Smooth muscle cell (in vitro differentiated cells): ENCODE data around the gene GABRB2. TPM values are rescaled to one million over a fixed set of nuclear protein-coding genes. Genes with fewer than 3 reads are reported as not detected.

ENCODE experiments used
- DNase-seq: peaks from one replicate; lab custom pipeline; 2025; ENCODE audit not compliant: unreplicated experiment; lab: John Stamatoyannopoulos, UW
- H2AFZ ChIP-seq: fragments of 200-600 bp; sonication (generic); 2 replicates; pipeline ENCODE4 v1.6.0; 2016; ENCODE audit warnings: antibody characterized with exemption, low read depth, mild to moderate bottlenecking
- H3F3A ChIP-seq: fragments of 200-600 bp; sonication (generic); 2 replicates; pipeline ENCODE4 v1.6.0; 2017; ENCODE audit warnings: antibody characterized with exemption, low read depth
- H3K27ac ChIP-seq: fragments of 200-600 bp; sonication (generic); 2 replicates; pipeline ENCODE4 v1.5.1; 2016; ENCODE audit warnings: low read depth, mild to moderate bottlenecking
- H3K27me3 ChIP-seq: fragments of 200-600 bp; sonication (generic); 2 replicates; pipeline ENCODE4 v1.6.1; 2016; ENCODE audit warnings: low read depth, mild to moderate bottlenecking
- H3K36me3 ChIP-seq: fragments of 200-600 bp; sonication (generic); 2 replicates; pipeline ENCODE4 v1.5.1; 2016; ENCODE audit warnings: low read depth
- H3K4me1 ChIP-seq: fragments of 200-600 bp; sonication (generic); 2 replicates; pipeline ENCODE4 v1.5.1; 2016; ENCODE audit warnings: low read depth
- H3K4me2 ChIP-seq: fragments of 200-600 bp; sonication (generic); 2 replicates; pipeline ENCODE4 v1.6.0; 2016; ENCODE audit warnings: mild to moderate bottlenecking
- H3K4me3 ChIP-seq: fragments of 200-600 bp; sonication (generic); 2 replicates; pipeline ENCODE4 v1.5.1; 2016; ENCODE audit warnings: mild to moderate bottlenecking
- H3K79me2 ChIP-seq: fragments of 200-600 bp; sonication (generic); 2 replicates; pipeline ENCODE4 v1.6.0; 2016; ENCODE audit warnings: low read depth, mild to moderate bottlenecking
- H3K9ac ChIP-seq: fragments of 200-600 bp; sonication (generic); 2 replicates; pipeline ENCODE4 v1.6.0; 2016; ENCODE audit warnings: low read depth
- H3K9me3 ChIP-seq: fragments of 200-600 bp; sonication (generic); replicated peaks from 2 replicates; pipeline ENCODE4 v1.5.1; 2016; ENCODE audit warnings: low read depth
- H4K20me1 ChIP-seq: fragments of 200-600 bp; sonication (generic); 2 replicates; pipeline ENCODE4 v1.6.0; 2016; ENCODE audit warnings: low read depth
- WGBS: methylation state at CpG from one replicate; pipeline ENCODE4 v1.1.7; 2016; ENCODE audit warnings: low lambda C conversion rate; 5-methylcytosine and 5-hydroxymethylcytosine counted together
- polyA plus RNA-seq: library from polyadenylated mRNA; unstranded; fragments of >200 nt; fragmentation: Nextera tagmentation; extraction: Ambion mirVana; gene quantifications from 2 replicates; pipeline ENCODE4 v1.2.1, GENCODE V29; 2016
- total RNA-seq: library from RNA; depleted of rRNA; stranded (reverse); fragments of >200 nt; gene quantifications from 2 replicates; pipeline ENCODE4 v1.2.3, GENCODE V29; 2014
- TF ChIP-seq, protein P1 (sequence below): fragments of 200-600 bp; sonication (generic); IDR thresholded peaks from 2 replicates; pipeline ENCODE4 v1.5.1; 2017; ENCODE audit warnings: borderline replicate concordance, mild to moderate bottlenecking, antibody characterized with exemption; ENCODE audit not compliant: insufficient read depth, poor library complexity, severe bottlenecking

GABRB2 gene
- total and polyA plus RNA-seq, 2 experiments from 2014 or later: 1.2 to 3.5 TPM

- no peak overlapping the region for H3K9ac ChIP-seq
- H3K79me2 ChIP-seq: no peaks in the 10 kb centered on the region
- H3K27me3 ChIP-seq: no peaks in the 10 kb centered on the region
- H3K4me2 ChIP-seq: no peak overlapping the region
- H3F3A ChIP-seq: no peaks in the 10 kb centered on the region
- H3K36me3 ChIP-seq: no peaks in the 10 kb centered on the region
- no peak overlapping the region for H3K4me3 ChIP-seq
- TF ChIP-seq, protein P1, sequence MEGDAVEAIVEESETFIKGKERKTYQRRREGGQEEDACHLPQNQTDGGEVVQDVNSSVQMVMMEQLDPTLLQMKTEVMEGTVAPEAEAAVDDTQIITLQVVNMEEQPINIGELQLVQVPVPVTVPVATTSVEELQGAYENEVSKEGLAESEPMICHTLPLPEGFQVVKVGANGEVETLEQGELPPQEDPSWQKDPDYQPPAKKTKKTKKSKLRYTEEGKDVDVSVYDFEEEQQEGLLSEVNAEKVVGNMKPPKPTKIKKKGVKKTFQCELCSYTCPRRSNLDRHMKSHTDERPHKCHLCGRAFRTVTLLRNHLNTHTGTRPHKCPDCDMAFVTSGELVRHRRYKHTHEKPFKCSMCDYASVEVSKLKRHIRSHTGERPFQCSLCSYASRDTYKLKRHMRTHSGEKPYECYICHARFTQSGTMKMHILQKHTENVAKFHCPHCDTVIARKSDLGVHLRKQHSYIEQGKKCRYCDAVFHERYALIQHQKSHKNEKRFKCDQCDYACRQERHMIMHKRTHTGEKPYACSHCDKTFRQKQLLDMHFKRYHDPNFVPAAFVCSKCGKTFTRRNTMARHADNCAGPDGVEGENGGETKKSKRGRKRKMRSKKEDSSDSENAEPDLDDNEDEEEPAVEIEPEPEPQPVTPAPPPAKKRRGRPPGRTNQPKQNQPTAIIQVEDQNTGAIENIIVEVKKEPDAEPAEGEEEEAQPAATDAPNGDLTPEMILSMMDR: no peak
- H3K27ac ChIP-seq: no peak overlapping the region
- no peak overlapping the region for H2AFZ ChIP-seq
- DNase-seq: no peak
- H3K4me1 ChIP-seq: no peaks in the 10 kb centered on the region
- 89% methylated on average over 2 of the region's 2 CpGs for whole genome bisulfite sequencing
- H4K20me1 ChIP-seq: no peaks in the 10 kb centered on the region
- no peaks in the 10 kb centered on the region for H3K9me3 ChIP-seq
Observed at GRCh38 chr5:161358446-161358845, 188.1 kb downstream of the GABRB2 start.

DNA sequence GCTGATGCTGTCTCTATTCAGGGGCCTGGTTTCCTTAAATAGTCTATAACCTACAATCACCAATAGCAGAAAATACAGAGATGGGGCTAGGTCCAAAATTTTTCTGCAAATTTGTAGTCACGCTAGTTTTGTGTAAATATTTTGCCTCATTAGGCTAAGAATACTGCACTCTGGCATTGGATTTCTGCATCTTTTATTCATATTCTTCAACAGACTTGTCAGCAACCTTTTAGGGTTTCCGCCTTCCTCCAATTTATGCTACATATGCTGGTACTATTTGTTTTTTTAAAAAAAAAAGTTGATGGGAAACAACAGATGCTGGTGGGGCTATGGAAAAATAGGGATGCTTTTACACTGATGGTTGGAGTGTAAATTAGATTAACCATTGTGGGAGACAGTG is 202.3 kb downstream of the GABRB2 start:
- Histone ChIP-seq H3K79me2 (no peaks in the 10 kb centered on the region), H2AFZ (no peak overlapping the region), H3K27ac (no peak overlapping the region), H4K20me1 (no peaks in the 10 kb centered on the region), H3F3A (no peaks in the 10 kb centered on the region), H3K9me3 (no peaks in the 10 kb centered on the region), H3K4me3 (no peak overlapping the region), H3K9ac (no peak overlapping the region), H3K4me2 (no peak overlapping the region), H3K4me1 (no peaks in the 10 kb centered on the region), H3K36me3 (no peaks in the 10 kb centered on the region), H3K27me3 (no peaks in the 10 kb centered on the region)
- no peak for DNase-seq
- WGBS: 96% methylated on average over 2 of the region's 2 CpGs
- TF ChIP-seq, protein P1: no peak

- Histone ChIP-seq H3K4me1 (no peaks in the 10 kb centered on the region), H3K4me2 (no peak overlapping the region), H3K36me3 (no peaks in the 10 kb centered on the region), H3K27me3 (no peaks in the 10 kb centered on the region), H2AFZ (no peak overlapping the region), H3F3A (no peaks in the 10 kb centered on the region), H3K9ac (no peak overlapping the region), H3K27ac (no peak overlapping the region), H3K4me3 (no peak overlapping the region), H3K79me2 (no peaks in the 10 kb centered on the region), H3K9me3 (no peaks in the 10 kb centered on the region), H4K20me1 (no peaks in the 10 kb centered on the region)
- TF ChIP-seq, protein P1: no peak
- 79% methylated on average over 5 of the region's 5 CpGs for WGBS
- DNase-seq: no peak
Observed at GRCh38 chr5:161342886-161343285, 203.6 kb downstream of the GABRB2 start.

DNA sequence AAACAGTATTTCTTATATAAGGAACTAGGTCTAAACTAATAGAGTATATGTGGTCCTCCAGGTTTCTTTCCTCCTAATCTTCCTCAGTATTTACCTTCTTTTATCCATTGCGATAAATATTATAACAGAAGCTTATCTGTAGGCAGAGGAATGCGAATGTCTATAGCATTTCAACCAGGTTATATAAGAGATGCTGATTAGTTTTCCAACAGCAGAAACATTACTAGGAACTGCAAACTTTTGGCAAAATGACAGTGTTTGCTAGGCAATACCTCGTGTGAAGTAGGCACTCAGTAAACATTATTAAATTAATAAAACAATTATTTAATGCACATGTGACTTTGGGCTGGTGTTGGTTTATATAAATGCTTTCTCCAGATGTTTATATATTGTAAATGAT is 206.5 kb downstream of the GABRB2 start:
- no peaks in the 10 kb centered on the region for H3K79me2 ChIP-seq
- H3K36me3 ChIP-seq: no peaks in the 10 kb centered on the region
- TF ChIP-seq, protein P1: no peak
- DNase-seq: no peak
- no peak overlapping the region for H2AFZ ChIP-seq
- H3K9ac ChIP-seq: no peak overlapping the region
- peaks cover 8% of the 10 kb centered on the region for H3K4me1 ChIP-seq
- WGBS: 92% methylated on average over 3 of the region's 3 CpGs
- H3K9me3 ChIP-seq: no peaks in the 10 kb centered on the region
- no peaks in the 10 kb centered on the region for H3K27me3 ChIP-seq
- no peak overlapping the region for H3K4me3 ChIP-seq
- H3K27ac ChIP-seq: no peak overlapping the region
- no peak overlapping the region for H3K4me2 ChIP-seq
- H3F3A ChIP-seq: no peaks in the 10 kb centered on the region
- H4K20me1 ChIP-seq: no peaks in the 10 kb centered on the region
